HG03521 (cell line): ENCODE data around the gene GMCL1.

Experiments used
- ATAC-seq: cut with Tn5 transposase; IDR thresholded peaks from one replicate; pipeline ENCODE4 v1.9.1; 2021; ENCODE audit warnings: mild to moderate bottlenecking, moderate library complexity; ENCODE audit not compliant: unreplicated experiment

The GMCL1 gene

GRCh38 chr2:69829256-69830044 lies at the start of gene GMCL1:
TSS of gene GMCL1 (plus strand) at chr2:69829660. CDS start at chr2:69829893, 233 bp downstream.
- ATAC-seq, result peak; percentile 86

GRCh38 chr2:69780921-69781320 lies 48.5 kb upstream of the GMCL1 start:
- no peak for ATAC-seq

- ATAC-seq, result no peak
Observed at GRCh38 chr2:69781321-69782248, 47.9 kb upstream of the GMCL1 start.

GRCh38 chr2:69784228-69784627 lies 45.2 kb upstream of the GMCL1 start:
- no peak for ATAC-seq

GRCh38 chr2:69785358-69785757 lies 44.1 kb upstream of the GMCL1 start:
- ATAC-seq, result no peak

GRCh38 chr2:69786052-69786560 lies 43.4 kb upstream of the GMCL1 start:
- ATAC-seq, result no peak

- ATAC-seq, result peak; percentile 64
Observed at GRCh38 chr2:69789175-69789721, 40.2 kb upstream of the GMCL1 start.

GRCh38 chr2:69789772-69790600 lies 39.5 kb upstream of the GMCL1 start:
- peak; percentile 62 for ATAC-seq

GRCh38 chr2:69790601-69790959 lies 38.9 kb upstream of the GMCL1 start:
- ATAC-seq, result no peak

- ATAC-seq, result no peak
Observed at GRCh38 chr2:69791045-69791444, 38.4 kb upstream of the GMCL1 start.

GRCh38 chr2:69796174-69796573 lies 33.3 kb upstream of the GMCL1 start:
- no peak for ATAC-seq

GRCh38 chr2:69797235-69797634 lies 32.2 kb upstream of the GMCL1 start:
- no peak for ATAC-seq

- ATAC-seq, result no peak
Observed at GRCh38 chr2:69797836-69798289, 31.6 kb upstream of the GMCL1 start.

- ATAC-seq, result no peak
Observed at GRCh38 chr2:69798290-69798908, 31.1 kb upstream of the GMCL1 start.

- no peak for ATAC-seq
Observed at GRCh38 chr2:69798909-69799526, 30.4 kb upstream of the GMCL1 start.

- ATAC-seq, result no peak
Observed at GRCh38 chr2:69801745-69802290, 27.6 kb upstream of the GMCL1 start.

- ATAC-seq, result peak; percentile 46
Observed at GRCh38 chr2:69802781-69803367, 26.6 kb upstream of the GMCL1 start.

- ATAC-seq, result no peak
Observed at GRCh38 chr2:69804416-69804815, 25.0 kb upstream of the GMCL1 start.

- ATAC-seq, result no peak
Observed at GRCh38 chr2:69805887-69806286, 23.6 kb upstream of the GMCL1 start.
